GM18870 (cell line): ENCODE data around the gene SLC24A3.

Experiments
- ATAC-seq: cut with Tn5 transposase; IDR thresholded peaks from one replicate; pipeline ENCODE4 v1.9.1; 2021; ENCODE audit warnings: moderate library complexity; ENCODE audit not compliant: unreplicated experiment

The SLC24A3 gene

GRCh38 chr20:19692685-19693119 is 480.3 kb downstream of the SLC24A3 start:
- ATAC-seq: no peak

- ATAC-seq: no peak
Measured at GRCh38 chr20:19693508-19693907, 481.1 kb downstream of the SLC24A3 start.

DNA sequence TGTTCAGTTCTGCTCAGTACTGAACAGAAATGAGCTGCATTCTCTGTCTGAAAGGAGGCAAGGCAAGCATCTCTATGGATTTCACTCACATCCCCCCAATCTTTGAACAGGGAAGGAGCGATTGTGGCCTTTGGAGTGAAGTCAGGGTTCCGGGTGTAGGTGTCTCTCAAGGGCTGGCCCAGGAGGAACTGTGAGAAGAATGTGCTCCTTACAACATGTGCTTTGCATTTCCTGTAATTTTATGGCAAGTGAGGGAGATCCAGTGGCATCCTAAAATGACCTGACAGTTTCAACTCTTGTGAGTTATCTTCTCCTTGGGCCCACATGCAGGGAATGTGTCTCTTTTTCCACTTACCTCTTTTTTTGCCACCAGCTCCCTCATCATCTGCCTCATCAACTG is 482.6 kb downstream of the SLC24A3 start:
- ATAC-seq: no peak

GRCh38 chr20:19696620-19697019 is 484.2 kb downstream of the SLC24A3 start:
- no peak for ATAC-seq

DNA sequence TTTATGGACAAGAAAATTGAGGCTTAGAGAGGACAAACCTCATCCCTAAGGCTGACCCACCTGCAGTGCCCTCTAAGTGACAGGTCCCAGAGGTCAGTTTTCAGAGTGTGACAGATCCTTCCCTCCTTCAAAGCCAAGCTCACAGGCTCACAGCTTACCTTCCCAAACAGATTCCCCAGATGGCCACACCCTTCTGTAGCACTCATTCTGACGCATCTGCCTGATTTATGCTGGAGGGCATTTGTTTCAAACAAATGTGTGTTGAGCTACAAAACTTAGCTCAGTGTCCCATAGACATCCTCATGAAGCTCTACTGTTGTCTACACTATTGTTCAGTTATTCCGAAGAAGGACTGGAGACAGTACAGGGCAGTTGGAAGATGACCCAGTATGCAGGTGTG is 485.0 kb downstream of the SLC24A3 start:
- ATAC-seq: no peak

DNA sequence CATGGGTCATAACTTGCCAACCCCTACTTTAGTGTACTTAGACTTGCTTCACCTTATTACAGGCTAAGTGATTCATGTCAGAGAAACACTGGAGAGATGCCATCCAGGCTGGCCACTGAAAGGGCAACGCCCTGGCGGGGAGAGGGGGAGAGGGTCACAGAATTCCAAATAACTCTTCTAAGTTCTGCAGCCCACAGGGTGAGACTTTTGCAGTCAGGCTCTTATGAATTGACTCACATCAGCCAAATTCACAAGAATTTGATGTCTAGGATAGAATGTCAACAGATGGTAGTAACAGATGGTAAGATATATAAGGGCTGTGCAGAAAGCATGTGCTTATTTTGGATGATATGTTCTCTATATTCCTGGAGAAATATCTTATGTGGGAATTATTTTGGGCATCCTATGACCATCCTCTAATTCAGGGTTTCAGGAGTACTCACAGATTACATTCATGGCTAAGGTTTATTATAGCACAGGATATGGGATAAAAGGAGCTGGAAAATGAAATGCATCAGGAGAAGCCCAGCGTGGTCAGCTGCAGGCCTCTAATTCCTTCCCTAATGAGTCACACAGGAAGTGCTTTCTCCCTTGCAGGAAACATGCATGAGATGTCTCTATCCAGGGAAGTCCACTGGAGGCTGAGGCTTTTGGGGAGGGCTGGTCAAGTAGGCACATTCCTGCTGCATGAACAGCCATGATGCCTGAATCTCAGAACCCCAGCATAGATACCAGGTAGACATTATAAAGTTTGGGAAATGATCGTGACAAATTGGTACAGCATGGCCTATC is 486.9 kb downstream of the SLC24A3 start:
- no peak for ATAC-seq

DNA sequence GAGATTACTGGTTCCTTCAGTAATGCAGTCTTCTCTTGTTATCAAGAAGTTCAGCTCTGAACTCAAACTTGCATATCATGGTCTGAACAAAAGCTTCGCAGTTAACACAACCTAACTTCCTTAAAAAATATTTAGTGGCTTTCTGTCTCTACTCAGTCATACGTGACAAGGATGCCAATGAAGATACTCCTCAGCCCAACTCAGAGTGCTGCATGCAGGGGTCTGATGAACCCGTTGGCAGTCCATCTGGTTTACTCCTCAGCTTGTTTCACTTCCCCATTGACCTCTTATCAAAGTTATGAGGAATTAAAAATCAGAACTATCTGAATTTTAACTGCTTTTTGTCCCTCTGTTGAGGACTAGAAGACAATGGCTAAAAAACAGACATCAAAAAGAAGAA is 489.0 kb downstream of the SLC24A3 start:
- ATAC-seq: no peak

- peak; percentile 80 for ATAC-seq
Measured at GRCh38 chr20:19706463-19706862, 494.0 kb downstream of the SLC24A3 start.

- ATAC-seq: no peak
Measured at GRCh38 chr20:19709635-19710335, 497.3 kb downstream of the SLC24A3 start.

- no peak for ATAC-seq
Measured at GRCh38 chr20:19710336-19711120, 498.1 kb downstream of the SLC24A3 start.

GRCh38 chr20:19711126-19711525 is 498.7 kb downstream of the SLC24A3 start:
- no peak for ATAC-seq

DNA sequence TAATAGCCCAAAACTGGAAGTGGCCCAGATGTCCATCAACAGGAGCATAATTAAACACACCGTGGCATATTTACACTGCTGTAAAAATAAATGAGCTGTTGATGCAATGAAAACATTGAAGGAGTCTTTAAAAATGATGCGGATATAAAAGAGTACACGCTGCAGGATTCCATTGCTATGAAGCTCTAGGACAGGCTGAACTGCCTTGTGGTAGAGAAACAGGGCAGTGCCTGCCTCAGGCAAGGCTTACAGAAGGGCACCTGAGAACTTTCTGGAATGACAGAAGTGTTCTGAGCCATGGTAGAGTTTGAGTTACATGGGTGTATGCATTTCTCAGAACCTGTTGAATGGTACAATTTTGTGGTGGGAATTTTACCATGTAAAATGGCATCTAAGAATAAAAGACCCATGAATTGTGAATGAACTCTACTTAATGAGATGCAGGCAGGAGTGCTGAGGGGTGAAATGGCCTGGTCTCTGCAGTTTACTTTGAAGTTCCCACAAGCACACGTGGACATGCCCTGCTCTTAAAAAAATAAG is 500.3 kb downstream of the SLC24A3 start:
- ATAC-seq: no peak

GRCh38 chr20:19713822-19714578 is 501.6 kb downstream of the SLC24A3 start:
- no peak for ATAC-seq

GRCh38 chr20:19714579-19714840 is 502.1 kb downstream of the SLC24A3 start:
- ATAC-seq: no peak

GRCh38 chr20:19715986-19716385 is 503.5 kb downstream of the SLC24A3 start:
- ATAC-seq: no peak

- ATAC-seq: no peak
Measured at GRCh38 chr20:19718880-19719279, 506.4 kb downstream of the SLC24A3 start.

DNA sequence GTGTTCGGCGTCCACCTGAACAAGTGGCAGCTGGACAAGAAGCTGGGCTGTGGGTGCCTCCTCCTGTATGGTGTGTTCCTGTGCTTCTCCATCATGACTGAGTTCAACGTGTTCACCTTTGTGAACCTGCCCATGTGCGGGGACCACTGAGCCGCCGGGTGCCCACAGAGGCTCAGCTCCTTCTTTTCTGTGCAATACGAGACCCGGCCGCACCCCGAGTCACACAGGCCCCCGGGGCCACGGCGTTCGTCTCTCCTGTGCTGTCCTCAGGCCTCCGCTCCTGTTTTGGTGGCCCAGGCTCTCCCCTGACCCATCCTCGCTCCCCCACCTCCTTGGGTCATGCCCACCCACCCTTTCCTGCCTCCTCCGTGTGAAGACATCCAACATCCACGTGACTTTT is 508.5 kb downstream of the SLC24A3 start:
- ATAC-seq: no peak

- ATAC-seq: no peak
Measured at GRCh38 chr20:19723051-19723450, 510.6 kb downstream of the SLC24A3 start.

DNA sequence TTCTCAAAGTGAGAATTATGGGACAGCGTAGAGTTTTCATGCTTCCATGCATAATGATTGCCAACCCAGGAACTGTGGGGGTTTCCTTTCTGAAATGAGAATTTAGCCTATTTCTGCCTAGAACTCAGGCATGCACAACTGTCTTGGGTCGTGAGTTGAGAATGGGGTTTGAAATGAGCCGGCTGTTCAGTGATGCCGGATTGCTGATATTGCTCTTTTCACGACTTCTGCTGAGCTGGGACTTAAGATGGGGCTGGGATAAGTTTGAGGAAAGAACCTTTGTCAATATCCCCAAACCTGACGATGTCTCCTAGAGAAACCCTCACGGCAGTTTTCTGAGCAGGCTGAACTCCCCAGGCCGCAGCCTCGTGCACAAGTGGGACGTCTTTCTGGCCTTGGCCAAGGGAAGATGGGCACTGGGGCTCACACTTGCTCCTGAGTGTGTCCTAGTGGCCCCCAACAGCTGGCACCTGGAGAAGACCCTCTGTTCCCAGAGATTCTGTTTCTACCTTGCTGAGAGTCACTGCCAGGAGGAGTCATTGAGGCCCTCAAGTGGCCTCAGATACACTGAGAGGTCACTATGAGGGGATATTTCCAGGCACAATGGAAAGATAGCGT is 511.5 kb downstream of the SLC24A3 start:
- ATAC-seq: no peak

DNA sequence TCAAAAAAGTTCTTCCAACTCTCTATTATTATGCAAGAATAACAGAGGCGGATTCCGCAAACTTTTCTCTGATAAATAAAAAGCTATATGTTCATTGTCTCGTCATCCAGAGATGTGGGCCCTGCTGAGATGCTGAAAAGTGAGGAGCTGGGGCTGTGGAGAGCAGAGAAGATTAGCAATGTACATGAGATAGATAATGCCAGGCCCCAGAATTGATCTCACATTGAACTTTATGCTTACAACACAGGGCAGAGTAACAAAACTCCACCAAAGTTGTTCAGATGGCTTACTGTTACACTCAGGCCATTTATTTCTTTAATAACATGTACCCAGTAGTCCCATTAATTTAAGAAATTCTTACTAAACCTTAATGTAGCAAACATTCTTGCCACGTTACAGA is 512.9 kb downstream of the SLC24A3 start:
- ATAC-seq: no peak
